Adipose tissue (tissue), 3 donors: ENCODE results near the gene RAP2B. TPM values are rescaled to one million over a fixed set of nuclear protein-coding genes. Genes with fewer than 3 reads are reported as not detected.
"Not testable (repeated sequence)": the region's sequence is repeated elsewhere in the genome, so short reads cannot be mapped to it uniquely, and the experiment has no call there.

Source experiments
- H3K27ac ChIP-seq: one replicate; pipeline ENCODE4 v1.5.1; 2013; ENCODE audit warnings: low read depth, low read length
- WGBS, 3 donors: extraction: QIAGEN DNeasy Blood & Tissue Kit; methylation state at CpG; one replicate each; pipeline ENCODE4 v1.1.7; 2013; 5-methylcytosine and 5-hydroxymethylcytosine counted together
- polyA plus RNA-seq, 3 donors: library from polyadenylated mRNA; stranded (reverse); fragments of 200-250 nt; gene quantifications; one replicate each; pipeline ENCODE4 v1.2.3, GENCODE V29; 2013
- donor health status: healthy with polysubstance abuse.
- donor health status: Bipolar disorder and iron deficiency.
- donor health status: healthy.

RAP2B gene
- polyA plus RNA-seq, 3 donors, result 1.4 to 5.7 (median 4.5) TPM

DNA sequence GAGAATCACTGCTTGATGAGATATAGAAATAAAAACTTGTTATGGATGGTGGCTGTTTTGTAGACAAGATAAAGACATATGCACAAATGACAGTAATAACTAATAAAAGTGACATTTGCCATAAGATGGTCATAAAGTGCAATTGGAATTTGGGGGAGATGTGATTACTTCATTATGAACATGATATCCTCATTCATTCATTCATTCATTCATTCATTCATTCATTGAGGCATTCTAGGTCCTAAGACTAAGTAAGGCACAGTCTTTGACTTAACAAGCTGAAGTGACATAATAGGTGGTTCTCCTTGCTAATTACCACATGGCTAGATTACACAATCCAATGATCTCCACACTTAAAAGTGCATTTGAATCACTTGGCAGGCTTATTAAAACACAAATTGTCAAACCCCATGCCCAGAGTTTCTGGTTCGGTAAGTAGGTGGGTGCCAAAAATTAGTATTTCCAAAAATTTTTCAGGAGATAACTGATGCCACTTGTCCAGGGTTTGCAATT is 18.9 kb downstream of the RAP2B start:
- H3K27ac ChIP-seq, result no peak overlapping the region
- 81 to 100% (median 83%) methylated on average over 1 of the region's 1 CpG for WGBS, 3 donors

DNA sequence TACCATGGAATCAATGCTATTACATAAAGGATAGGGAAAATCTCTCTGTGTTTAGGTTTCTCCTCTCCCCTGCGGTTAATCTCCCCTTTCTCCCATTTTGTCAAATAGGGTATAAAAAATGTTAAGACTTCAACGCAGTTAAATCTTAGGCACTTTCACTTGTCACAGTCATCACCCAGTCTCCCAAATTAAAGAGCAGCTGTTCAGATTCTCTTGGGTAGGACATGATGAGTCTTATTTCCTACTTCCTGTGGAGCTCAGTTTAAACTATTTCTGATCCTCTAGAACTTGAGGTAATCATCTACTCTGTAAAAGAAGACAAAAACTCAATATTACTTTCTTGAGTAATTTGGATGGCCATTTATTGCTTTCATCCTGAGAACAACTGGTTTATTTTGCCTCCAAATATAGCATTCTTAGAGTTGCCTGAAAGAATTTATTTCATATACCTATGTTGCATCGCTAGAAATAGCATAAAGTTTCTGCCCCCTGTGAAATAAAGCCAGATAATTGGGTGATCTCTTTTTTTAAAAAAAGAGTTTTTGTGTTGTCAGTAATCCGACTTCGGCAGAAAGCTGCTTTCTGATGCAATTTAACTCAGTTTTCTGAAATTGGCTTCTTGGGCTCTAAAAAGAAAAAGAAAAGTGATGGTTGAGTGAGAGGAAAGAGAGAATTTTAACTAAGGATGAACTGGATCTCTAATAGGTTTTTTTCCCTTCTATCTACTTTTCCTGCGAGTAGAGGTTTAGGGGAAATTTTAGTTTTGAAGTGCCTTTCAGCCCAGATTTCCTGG is 20.7 kb downstream of the RAP2B start:
- 82 to 93% (median 91%) methylated on average over 6 of the region's 6 CpGs for WGBS, 3 donors
- H3K27ac ChIP-seq, result no peak overlapping the region

DNA sequence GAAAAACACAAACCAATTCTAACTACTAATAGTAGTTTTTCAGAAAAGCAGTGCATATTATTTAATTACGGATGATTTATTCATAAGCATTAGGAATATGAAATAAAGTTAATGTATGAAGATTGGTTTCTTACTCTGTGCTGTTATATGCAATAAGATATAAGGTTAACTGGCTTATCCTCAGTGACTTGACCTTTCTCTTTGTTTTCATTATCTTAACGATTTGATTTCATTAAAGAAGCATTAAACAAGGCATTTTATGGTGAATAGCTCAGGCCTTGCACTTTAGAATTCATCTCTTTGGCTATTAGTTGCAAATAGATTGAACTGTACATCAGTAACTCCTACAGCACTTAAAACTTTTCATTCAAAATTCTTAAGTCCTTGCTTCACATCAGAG is 28.9 kb downstream of the RAP2B start:
- no peak overlapping the region for H3K27ac ChIP-seq
- 73 to 87% (median 79%) methylated on average over 2 of the region's 2 CpGs for WGBS, 3 donors

DNA sequence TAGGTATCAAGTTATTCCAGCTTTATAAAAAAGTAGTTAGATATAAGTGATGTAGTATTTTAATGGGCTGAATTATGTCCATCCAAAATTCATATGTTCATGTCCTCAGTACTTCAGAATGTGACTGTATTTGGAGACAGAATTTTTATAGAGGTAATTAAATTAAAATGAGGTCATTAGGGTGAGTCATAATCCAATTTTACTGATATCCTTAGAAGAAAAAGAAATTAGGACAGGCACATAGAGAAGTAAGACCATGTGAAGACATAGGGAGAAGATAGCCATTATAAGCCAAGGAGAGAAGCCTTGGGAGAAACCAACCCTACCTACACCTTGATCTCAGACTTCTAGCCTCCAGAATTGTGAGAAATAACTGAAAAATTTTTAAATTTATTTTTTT is 30.3 kb downstream of the RAP2B start:
- H3K27ac ChIP-seq, result no peak overlapping the region

DNA sequence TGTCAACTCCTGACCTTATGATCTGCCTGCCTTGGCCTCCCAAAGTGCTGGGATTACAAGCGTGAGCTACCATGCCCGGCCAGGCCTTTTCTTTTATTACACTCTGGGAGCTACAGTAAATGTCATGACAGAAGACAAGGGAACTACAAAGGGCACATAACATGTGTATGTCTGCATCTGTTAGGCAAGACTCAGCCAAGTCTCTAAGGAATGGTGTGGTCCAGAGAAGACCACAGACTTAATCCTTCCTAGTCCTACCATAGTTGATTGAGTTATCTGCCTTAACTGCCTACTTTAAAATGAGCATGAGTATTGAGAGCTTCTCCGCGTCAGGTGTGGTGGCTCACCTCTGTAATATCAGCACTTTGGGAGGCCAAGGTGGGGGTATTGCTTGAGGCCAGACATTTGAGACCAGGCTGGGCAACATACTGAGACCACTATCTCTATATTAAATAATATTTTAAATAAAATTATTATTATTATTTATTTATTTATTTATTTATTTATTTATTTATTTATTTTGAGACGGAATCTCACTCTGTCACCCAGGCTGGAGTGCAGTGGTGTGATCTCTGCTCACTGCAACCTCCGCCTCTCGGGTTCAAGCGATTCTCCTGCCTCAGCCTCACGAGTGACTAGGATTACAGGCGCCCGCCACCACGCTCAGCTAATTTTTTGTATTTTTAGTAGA is 31.9 kb downstream of the RAP2B start:
- WGBS, 3 donors, result 95 to 99% (median 98%) methylated on average over 12 of the region's 12 CpGs
- not testable (repeated sequence) for H3K27ac ChIP-seq

DNA sequence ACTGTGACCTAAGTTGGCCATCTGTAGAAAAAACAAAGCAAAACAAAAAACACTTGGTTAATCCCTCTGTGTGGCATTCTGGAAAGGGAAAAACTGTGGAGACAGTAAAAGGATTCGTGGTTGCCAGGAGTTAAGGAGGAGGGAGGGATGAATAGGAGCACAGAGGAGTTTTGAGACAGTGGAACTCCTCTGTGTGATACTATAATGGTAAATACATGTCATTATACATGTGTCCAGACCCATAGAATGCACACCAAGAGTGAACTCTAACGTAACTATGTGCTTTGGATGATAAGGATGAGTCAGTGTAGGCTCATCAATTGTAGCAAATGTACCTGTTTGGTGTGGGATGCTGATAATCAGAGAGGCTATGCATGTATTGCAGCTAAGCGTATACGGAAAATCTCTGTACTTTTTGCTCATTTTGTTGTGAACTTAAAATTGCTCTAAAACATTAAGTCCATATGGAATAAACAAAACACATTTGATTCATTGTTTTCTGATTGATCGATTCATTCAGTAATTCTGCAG is 33.4 kb downstream of the RAP2B start:
- no peak overlapping the region for H3K27ac ChIP-seq
- 73 to 93% (median 86%) methylated on average over 5 of the region's 5 CpGs for WGBS, 3 donors

DNA sequence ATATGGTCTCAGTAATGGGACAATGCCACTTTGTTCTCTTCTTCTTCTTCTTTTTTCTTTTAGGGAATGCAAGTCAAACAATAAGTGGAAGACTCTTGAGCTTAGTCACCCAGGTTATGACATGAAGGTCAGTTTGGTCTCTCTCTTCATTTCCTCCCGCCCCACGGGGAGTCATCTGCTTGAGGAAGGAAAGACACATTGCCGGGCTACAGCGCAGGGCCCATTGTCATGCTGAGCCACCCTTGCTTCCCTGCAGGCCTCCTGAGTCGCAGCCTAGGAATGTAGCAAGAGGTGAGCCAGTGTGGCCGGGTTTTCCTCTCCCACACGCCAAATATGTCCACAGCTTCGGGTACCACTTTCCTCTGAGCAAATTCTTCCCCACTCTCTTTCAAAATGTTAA is 47.6 kb downstream of the RAP2B start:
- WGBS, 3 donors, result 38 to 47% (median 47%) methylated on average over 8 of the region's 8 CpGs
- no peak overlapping the region for H3K27ac ChIP-seq

DNA sequence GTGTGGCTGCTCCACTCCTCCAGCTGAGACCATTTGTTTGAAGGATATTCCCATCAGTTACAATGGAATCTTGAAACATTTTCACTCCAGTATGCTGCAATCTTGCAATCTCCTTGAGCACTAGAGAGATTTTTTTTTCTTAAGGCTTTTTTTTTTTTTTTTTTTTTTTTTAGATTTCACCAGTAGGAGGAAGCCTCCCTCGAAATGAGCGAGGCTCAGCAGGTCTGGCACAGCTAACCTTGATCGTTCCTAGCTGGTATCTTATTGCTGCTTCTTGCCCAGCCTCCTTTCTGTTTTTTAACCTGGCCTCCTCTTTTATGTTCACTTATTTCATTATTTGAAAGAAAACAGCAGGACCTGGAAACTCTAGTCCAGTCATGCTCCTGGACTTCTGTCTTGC is 48.1 kb downstream of the RAP2B start:
- no peak overlapping the region for H3K27ac ChIP-seq
- 25 to 68% (median 38%) methylated on average over 3 of the region's 3 CpGs for WGBS, 3 donors

DNA sequence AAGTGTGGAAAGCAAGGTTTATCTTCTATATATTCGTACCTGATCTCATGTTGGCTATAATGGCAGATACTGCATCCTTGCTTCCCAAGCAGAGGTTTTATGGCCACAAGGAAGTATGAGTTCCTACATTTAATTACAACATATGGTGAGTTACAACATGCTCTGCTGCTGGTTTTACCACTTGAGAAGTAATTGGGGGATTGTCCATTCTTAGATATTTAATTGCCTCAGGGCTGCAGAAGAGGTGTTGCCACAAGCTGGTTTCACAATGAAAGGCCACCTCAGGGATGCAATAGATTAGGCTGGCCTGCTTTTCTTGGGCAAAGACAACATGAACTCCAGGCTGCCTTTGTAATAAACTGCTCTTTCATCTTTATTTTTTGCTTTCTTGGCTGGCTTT is 48.6 kb downstream of the RAP2B start:
- H3K27ac ChIP-seq, result no peak overlapping the region
- 67 to 89% (median 74%) methylated on average over 1 of the region's 1 CpG for WGBS, 3 donors

DNA sequence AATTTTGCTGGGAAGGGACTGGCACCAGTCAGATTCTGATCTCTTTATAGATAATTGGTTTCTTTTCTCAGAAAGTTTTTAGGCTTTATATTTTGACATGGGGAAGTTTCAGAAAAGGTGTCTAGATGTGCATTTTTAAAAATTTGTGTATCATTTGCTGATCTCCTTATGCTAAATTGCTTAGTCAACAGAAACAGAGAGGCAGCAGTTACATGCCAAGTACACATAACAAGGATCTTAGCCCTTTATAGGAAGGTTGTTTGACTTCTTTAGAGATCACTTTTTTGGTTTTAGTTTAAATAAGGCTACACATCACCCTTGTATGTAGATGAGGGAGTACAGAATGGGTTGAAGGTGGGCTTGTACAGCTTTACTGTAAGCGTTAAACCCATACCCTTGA is 53.5 kb downstream of the RAP2B start:
- WGBS, 3 donors, result 80 to 84% (median 84%) methylated on average over 1 of the region's 1 CpG
- H3K27ac ChIP-seq, result no peak overlapping the region

DNA sequence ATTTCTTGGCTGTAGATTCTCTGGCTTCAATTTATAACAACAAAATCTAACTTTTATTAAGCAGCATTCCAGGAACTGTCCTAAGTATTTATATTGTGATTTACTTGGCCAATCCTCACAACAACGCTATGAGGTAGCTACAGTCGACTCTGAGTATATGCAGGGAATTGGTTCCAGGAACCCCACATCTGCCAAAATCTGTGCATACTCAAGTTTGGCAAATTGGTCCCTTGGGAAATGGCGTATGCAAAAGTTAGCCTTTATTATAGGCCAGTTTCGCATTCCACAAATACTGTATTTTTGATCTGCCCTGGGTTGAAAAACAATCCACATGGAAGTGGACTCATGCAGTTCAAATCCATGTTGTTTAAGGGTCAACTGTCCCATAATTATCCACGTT is 53.9 kb downstream of the RAP2B start:
- no peak overlapping the region for H3K27ac ChIP-seq
- WGBS, 3 donors, result 36 to 68% (median 56%) methylated on average over 5 of the region's 5 CpGs

DNA sequence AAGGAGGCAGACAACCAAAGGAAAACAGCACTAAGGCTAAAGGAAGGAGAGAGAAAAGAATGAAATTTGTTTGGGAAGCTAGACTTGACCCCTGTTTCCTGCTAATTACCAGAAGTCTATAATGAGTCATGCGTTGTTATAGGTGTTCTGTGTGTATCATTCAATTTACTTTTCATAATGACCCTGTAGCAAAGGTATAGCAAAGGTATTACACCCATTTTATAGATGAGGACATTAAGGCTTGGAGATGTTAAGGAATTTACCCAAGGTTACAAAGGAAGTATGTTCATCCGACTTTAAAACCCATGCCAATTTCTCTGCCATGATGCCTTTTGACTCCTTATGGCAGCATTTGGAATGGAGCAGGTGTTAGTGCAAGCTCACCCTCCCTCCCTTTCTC is 54.9 kb downstream of the RAP2B start:
- 78 to 83% (median 81%) methylated on average over 2 of the region's 2 CpGs for WGBS, 3 donors
- no peak overlapping the region for H3K27ac ChIP-seq

DNA sequence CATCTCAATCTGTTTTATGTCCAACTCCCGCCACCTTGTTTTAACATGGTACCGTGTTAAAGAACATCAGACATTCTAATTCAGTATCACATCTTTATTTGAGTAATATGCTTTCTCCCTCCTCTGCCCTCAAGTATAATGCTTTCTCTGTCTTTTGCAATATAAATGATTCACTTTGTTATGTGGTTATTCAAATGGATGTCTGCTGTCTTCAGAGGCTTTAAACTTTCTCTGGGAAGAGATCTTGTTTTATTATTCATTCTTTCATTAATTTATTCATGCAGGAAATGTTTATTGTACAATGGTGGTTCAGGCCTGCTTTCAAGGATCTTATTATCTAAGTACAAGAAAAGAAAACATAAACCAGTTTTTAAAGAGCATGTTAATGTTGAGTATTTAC is 57.1 kb downstream of the RAP2B start:
- 83 to 86% (median 85%) methylated on average over 2 of the region's 2 CpGs for WGBS, 3 donors
- no peak overlapping the region for H3K27ac ChIP-seq
